Stimulated activated CD4-positive, alpha-beta T cell treated with anti-CD3 and anti-CD28 coated beads, TNF-alpha, amount 100 ng/mL, for 1 hour (primary cell): ENCODE measurements around the gene CD4.

Experiments
- DNase-seq, 3 donors: peaks; one replicate each; pipeline ENCODE4 v3.0.0-alpha.2; 2020; ENCODE audit warnings: low read depth in 3 of 3, low spot score in 1 of 3

The CD4 gene

DNA sequence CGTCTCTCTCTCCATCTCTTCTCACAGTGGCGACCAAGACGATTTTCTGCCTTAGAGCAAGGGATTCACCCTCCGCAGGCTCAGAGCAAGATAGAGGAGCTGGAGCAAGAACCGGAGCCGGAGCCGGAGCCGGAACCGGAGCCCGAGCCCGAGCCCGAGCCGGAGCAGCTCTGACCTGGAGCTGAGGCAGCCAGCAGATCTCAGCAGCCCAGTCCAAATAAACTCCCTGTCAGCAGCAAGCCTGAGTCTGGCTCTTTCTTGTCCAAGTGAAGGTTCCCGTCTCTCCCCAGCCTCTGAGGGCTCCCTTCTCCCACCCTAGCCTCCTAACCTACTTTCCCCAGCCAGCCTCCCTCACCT lies 11.1 kb upstream of the CD4 start:
- DNase-seq = no peak

DNA sequence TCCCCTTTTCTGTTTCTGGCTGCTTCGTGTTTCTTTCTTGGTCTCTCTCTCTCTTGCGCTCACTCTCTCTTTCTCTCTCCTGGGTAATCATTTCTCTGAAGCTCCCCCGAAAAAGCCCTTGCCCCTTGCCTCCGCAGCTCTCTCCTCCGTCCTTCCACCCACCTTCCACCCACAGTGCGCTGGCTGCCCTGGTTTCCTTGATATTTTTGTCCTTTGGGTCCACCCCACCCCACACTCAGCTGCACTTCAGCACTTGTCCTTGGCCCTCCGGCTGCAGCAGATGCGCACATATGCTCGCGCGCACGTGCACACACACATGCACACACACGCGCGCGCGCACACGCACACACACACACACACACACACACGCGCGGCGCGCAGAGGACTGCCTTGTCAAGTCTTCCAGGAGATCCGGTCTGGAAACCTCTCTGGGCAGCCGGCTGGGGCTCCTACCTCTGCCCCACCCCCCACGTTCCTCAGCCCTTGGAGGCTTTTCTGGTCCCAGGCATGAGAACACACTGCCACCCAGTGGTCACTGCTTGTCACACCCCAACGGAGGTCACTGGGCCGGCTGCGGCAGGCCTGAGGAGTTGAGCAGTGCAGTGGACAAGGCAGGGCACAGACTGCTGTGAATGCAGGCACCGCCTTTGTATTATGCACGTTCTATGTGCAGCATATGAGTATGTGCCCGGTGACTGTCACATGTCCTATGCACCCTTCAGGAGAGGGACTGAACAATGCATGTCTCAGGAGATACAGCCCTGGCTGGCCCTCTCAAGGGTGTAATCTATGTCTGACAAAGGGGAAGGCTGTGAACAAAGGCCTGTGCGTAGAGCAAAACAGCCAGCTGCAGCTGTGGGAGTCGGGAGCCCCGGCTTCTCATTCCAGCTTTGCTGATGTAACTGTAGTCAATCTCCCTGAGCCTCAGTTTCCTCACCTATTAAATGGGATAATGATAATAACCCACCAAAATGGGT lies 10.5 kb upstream of the CD4 start:
- DNase-seq = peak; percentile 71 to 76 (median 75)

DNA sequence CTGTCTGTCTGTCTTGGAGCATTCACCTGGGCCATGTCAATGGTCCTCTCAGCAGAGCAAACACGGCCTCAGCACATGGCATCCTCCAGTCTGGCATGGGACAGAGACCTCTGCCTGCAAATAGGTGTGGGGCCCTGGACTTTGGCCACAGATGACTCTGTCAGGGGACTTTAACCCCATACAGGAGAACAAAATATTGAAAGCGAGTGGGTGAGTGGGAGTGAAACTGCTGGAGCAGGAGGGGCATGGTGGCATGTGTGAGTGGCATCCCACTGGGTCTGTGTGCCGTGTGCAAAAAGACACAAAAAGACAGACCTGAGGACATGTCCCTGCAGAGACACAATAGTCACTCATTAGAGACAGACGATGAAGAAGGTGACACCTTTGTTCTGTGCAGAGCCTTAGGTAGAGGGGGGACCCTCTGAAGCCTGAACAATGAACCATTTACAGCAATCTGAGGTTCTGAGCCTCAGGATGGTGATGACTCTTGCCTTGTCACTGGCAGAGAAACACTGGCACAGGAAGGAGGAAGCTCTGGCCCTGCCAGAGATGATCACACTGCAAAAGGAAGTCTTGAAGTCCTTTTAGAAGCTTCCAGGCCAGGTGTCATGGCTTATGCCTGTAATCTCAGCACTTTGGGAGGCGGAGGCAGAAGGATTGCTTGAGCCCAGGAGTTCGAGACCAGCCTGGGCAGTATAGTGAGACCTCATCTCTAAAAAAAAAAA lies 9.5 kb upstream of the CD4 start:
- no peak for DNase-seq

DNA sequence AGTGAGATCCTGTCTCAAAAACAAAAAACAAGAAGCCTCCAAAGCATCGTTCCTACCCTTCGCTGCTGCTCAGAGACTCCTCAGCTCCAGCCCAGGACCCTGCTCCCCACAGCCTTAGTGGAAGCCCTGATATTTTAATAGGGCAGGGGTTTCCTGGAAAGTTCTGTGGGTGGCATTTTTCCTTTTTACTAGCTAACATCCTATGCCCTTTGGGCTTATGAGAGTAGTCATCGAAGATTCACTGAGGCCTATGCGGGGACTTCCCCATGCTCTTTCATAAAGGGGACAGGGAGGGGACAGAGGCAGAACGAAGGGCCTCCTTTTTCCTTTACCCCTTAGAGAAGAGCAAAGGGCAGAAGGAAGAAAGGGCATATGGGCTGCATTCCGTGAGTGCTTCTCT lies 8.8 kb upstream of the CD4 start:
- DNase-seq = no peak

DNA sequence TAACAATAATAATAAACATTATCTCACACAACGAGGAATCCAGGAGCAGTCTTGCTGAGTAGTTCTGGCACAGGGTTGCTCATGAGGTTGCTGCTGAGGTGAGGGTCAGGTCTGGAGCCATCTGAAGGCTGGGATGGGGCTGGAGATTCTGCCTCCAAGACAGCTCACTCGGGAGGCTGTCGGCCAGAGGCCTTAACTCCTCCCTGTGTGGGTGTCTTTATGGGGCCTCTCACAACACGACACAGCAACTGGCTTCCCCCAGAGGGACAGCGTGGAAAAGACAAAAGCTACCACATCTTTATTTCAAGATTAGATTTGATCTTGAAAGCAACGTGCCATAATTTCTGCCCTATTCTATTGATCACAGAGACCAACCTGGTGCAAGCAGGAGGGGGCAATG lies 7.2 kb upstream of the CD4 start:
- DNase-seq = no peak

DNA sequence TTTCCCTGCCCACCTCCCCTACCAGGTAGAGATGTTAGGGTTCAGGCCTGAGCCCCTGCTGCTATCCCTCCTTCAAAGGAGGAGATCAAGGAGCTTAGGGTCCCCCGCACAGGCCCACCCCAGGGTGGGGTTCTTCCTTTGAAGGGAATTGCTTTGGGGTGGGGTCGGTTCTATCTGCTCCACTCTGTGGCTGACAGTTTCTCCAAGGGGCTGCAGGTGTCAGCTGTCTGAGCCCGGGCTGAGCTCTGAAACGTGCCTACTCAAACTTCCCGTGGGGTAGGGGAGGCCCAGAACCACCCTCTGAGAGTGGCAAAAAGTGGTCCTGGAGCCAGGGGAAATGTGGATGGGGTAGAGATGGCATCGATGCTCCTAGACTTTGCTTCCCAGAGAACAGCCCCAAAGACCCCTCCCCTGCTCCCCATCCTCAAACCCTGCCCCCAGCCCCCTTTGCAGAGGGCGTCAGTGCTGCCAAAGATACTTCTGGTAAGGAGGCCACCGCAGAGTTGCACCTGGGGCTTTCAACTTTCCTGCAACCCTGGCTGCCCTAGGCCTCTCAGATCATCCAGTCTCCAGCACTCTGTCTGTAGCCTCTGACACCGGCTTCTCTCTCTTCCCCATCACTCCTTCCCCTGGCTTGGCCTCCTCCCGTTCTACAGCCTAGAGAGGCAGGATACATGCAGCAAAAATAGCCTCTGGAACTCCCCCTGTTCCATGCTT lies 6.3 kb upstream of the CD4 start:
- DNase-seq = no peak

DNA sequence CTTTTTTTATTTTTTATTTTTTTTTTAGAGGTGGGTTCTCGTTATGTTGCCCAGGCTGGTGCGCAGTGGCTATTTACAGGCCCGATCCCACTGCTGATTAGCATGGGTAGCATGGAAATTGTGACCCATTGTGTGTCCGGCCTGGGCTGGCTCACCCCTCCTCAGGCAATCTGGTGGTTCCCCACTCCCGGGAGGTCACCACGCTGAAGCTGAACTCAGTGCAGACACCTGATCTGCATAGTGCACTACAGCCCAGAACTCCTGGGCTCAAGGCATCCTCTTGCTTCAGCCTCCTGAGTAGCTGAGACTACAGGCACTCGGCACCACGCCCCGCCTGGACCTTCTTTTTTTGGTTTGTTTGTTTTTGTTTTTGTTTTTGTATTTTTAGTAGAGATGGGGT lies 5.5 kb upstream of the CD4 start:
- no peak for DNase-seq

DNA sequence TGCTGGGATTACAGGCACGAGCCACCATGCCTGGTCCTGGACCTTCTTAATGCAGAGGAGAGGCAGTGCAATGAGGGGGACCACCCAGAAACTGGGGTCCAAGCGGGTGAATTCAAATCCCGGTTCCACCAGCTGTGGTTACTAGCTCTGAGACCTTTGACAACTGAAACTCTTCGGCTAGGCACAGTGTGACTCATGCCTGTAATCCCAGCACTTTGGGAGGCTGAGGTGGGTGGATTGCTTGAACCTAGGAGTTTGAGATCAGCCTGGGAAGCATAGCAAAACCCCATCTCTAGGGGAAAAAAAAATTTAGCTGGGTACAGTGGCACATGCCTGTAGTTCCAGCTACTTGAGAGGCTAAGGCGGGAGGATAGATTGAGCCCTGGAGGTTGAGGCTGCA lies 5.0 kb upstream of the CD4 start:
- no peak for DNase-seq

DNA sequence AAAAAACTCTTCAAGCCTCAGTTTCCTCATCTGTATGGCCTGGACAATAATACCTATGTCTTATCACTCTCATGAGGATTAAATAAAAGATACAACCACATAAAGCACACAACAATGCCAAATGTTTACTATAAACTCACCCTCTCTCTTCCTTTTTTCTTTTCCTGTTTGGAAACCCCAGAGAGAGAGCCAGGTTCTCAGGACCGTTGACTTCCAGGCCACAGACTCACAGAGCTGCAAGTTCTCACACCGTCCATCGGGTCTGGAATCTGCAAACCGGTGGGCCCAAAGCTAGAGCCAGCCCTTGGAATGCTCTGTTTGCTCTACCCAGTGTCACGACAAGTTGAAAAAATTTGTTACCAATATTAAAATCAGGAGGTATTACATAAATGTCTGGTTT lies 4.6 kb upstream of the CD4 start:
- no peak for DNase-seq

DNA sequence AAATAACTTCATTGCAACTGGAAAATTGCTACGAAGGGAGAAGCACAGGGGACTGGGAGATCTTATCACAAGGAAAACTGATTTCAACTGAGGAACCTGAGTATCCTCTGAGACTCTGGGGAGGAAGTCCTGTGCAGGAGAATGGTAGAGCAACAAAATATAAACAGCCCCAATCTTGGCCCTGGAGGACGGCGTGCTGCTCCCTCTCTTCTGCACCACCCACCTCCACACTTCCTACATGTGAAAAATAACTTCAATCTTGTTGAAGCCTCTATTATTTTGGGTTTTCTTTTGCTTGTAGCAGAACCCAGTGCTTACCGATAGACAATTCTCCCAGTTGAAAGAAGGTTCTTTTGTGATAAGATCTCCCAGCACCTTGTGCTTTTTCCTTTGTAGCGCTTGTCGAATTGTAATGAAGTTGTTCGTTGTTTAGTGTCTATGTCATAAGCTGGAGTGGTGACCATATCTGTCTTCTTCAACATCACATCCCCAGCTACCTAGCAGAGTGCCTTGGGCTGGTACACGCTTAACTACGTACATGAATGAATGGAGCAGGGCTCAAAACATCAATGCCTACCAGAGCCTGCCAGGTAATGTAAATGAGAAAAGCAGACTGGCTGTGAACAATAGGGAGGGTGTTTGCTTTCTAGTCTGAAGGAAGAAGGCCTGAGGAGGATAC lies 2.8 kb upstream of the CD4 start:
- DNase-seq = no peak

DNA sequence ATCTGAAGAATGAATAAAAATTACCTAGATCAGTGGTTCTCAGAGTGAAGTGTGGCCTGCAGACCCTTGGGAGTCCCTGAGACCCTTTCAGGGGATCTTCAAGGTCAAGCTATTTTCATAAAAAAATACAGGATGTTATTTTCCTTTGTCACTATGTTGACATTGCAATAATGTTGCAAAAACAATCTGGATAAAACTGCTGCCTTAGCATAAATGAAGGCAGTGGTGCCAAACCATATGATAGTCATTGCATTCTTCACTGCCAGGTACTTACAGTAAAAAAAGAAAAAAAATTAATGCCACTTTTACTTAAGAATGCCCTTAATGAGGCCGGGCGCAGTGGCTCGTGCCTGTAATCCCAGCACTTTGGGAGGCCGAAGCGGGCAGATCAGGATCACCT lies 2.0 kb upstream of the CD4 start:
- DNase-seq = no peak

DNA sequence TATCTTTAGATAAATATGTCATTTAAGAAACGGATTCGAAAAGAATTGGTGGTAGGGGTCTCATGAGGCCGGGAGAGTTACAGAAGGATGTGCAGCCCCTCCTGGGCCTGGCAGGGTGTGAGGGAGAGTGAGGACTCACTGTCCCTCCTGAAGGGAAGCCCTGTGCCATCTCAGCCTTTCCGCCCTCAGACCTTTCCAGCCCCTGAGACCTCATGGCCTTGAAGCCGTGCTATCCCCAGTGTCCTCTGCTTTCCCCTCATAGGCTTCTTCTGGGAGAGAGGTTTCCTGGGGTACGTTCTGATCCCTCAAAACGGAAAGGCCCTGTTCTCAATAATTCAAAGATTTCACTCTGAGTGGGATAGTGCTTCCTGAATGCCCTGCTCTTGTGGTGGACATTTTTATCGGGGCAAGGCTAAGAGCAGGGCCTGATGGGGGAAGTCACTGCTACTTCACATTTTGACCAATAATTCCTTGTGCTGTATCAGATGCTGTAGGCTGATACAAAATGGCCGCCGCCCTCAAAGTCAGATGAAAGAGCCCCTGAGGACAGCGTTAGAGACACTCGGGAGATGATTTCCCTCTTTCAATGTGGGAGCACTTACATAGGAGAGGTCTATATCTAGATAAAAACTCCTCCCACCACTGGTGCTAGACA lies 1.3 kb downstream of the CD4 start:
- no peak for DNase-seq

DNA sequence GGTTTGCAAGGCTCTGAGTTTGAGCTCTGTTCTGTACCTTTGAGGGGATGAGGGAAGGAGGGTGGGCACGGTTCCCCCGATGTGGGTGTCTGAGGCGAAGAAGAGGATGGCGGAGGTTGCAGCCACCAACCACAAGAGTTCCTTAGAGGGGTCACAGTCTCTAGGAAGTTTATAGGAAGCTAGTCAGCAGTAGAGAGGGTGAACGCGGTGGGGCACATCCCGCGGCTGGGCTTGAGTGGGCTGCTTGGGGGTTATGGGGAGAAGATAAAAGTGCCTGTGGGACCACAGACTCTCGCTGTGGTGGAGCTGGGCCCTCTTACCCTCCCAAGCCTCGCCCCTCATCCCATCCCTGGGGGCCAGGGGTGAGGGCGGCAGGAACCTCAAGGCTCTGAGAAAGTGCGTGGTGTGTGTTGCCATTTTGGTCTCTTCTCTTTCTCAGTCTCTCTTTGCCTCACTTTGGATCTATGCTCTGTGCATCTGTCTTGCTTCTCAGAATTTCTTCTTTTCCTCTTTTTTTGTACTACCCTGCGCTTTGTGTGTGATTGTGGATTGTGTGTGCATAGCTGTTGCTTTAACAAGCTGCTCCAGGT lies 2.7 kb downstream of the CD4 start:
- DNase-seq = no peak

DNA sequence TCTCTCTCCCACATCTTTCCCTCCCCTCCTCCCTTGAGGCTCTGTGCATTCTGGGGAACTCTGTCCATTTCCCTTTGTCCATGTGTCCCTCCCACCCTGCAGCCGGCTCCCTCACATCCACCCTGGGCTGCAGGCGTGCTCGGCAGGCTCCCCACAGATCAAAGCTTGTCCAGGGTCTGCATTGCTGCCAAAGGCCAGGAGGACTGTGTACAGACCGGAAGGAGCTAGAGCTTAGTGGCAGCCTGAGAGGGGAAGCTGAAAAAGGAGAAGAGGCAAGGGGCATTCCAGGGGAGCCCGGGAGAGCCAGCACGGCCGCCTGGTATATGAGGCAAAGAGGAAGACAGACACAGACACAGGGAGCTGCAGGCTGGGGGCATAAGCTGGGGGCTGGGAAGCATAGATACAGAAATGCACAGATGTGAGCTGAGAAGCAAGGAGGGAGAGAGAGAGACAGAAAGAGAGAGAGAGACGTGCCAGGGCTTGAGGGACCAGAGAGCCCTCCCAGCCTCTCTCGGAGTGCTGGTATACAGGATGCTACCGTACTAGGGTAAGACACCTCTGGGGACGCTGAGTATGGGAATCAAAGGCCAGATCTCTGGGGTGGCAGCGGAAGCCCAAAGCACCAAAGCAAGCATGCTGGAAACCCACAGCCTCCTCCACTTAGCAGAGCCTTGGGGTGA lies 3.3 kb downstream of the CD4 start:
- DNase-seq = no peak

DNA sequence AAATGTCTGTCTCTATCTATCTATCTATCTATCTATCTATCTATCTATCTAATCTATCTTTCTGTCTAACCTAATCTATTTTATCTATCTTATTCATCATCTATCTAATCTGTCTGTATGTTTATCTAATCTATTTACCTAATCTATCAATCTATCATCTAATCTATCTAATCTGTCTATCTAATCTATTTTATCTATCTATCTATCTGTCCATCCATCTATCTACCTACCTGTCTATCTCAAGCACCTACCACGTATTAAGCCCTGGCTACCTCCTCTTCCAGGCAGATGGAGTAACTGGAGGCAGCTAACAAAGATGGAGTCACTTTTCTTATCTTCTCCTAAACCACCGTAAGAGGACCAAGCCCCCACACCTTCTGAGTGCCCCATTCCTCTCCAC lies 5.8 kb downstream of the CD4 start:
- no peak for DNase-seq

DNA sequence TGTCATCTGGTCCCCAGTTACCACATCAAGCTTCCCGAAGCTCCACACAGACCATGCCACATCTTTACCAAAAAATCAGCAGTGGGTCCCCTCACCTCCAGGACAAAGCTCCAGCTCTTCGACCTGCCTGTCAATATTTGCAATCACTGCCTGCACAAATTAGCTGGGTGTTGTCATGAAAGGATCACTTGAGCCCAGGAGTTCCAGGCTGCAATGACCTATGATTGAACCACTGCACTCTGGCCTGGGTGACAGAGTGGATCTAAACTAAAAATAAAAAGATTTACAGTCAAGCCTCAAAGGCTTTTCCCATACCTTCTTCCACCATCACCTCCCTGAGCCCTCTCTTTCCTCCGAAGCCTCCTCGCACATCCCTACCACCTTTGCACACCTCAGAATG lies 7.2 kb downstream of the CD4 start:
- DNase-seq = no peak

DNA sequence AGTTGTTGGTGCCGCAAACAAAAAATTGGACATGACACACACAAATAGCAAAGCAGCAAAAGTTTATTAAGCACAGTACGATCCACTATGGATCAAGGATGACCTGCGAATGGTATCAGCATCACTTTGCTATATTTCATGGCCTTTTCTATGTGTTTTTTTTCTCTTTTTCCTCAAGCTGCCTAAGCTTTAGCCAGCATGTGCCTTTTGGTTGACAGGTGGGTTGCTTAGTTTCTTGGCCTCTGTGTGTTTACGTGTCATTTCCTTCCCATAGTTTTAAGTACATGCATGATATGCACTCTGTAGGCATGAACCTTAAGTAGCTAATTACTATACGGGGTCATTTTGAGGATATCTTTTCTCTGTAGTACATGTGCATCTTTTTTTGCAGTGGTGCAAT lies 9.8 kb downstream of the CD4 start:
- no peak for DNase-seq

DNA sequence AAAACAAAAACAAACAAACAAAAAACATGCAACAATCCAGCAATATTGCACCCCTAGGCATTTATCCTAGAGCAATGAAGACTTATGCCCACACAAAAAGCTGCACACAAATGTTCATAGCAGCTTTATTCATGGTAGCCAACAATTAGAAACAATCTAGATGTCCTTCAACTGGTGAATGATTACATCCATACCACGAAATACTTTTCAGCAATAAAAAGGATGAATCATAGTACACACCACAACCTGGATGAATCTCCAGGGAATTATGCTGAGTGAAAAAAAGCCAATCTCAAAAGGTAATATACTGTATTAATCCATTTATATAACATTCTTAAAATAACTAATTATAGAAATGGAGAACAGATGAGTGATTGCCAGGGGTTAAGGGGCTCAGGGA lies 17.8 kb downstream of the CD4 start:
- no peak for DNase-seq

DNA sequence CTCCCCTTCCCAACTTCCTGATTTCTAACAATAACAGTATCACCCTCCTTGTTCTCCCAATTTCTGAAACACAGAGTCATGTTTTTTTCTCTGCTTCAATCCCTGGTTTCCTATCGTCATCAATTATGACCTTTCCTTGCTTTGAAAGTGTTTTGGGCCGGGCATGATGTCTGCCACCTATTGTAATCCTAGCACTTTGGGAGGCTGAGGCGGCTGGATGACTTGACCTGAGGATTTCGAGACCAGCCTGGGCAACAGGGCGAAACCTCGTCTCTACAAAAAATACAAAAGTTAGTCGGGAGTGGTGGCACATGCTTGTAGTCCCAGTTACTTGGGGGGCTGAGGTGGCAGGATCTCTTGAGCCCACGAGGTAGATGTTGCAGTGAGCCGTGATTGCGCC lies 19.7 kb downstream of the CD4 start:
- no peak for DNase-seq

DNA sequence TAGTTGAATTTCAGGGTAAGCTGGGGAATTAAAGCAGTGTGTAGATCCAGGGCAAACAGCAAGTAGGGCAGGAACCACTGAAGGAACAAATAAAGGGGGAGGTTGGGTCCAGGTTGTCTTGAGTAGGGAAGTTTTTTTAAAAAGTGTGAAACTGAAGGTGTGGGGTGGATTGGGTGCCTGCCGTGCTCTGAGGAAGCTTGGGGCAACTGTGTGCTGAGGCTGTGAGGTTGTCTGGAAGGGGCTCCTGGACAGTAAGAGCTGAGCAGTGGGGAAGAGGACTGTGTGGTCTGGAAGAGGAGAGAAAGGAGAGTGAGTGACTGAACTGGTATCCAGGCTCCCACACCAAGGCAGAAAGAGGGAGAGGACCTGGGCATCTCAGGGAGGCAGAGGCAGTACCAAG lies 21.4 kb downstream of the CD4 start:
- no peak for DNase-seq
